ENCODE data around the gene MB.

MB gene

DNA sequence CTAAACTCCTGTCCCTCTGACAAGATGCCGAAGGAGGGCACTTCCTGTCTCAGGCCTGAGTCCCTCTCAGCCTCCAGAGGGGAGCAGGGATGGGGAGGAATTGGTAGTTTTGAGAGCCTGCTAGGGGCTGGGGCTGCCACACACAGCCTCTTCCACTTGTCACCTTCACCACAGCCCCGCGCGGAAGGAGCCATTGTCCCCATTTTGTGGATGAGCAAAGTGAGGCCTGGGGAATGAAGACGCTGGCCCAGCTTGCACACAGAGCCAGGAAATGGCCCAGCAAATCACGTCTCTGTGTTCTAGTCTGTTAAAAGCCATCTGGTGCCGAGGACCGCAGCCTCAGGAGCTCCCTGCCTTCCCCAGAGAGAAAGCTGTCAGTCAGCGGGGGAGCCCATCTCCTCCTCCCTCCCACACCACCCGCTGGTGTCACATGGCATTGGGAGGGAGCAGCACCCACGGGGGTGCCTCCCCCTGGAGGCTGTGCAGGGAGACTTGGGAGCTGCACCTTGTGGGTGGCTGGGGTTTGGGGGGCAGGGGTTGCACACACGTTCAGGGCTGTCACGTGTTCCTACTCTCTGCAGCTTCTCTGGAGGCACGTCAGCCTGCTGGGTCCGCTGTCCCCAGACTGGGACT, 41.9 kb downstream of the MB start:
- no peak for DNase-seq (ENCODE audit: low read depth in 3 of 3)

DNA sequence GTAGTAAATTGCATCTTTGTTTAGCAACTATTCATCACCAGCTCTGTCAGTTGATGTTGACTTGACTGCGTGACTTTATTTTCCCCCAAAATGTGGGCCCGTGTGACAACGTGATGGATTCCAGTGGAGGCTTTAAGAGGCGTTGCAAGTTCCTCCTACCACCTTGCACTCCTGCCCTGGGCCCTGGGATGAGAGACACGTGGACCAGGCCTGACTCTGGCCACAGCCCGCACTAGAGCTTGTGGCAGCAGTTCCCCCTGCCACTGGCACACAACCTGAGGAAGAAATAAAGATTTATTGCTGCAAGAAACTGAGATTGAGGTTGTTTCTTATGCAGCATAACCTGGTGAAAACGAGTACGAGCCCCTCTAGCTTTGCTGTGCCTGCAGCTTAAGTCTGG, 44.6 kb downstream of the MB start:
- DNase-seq (ENCODE audit: low read depth in 3 of 3): no peak

DNA sequence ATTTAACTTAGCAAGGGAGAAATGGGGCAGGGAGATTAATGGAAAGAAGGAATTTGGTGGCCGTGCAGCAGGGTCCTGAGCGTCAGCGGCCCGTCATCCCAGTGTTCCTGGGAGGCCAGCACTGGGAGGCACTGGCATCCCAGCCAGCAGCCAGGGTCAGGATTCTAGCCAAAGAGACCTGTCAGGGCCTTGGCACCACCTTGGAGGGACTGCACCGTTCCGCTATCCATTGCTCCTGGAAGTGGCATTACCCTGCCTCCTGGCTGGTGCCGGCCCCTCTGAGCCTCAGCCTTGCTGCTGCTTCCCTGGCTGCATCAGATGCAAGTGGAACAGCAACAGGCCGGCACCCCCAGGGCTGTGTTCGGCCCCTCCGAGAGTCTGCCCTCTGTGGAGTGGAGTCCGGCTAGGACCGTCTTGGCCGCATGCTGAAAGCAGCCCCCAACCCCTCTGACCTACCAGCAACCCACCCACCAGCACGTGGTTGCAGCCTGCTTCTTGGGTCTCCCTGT, 46.4 kb downstream of the MB start:
- DNase-seq (ENCODE audit: low read depth in 3 of 3): no peak

DNA sequence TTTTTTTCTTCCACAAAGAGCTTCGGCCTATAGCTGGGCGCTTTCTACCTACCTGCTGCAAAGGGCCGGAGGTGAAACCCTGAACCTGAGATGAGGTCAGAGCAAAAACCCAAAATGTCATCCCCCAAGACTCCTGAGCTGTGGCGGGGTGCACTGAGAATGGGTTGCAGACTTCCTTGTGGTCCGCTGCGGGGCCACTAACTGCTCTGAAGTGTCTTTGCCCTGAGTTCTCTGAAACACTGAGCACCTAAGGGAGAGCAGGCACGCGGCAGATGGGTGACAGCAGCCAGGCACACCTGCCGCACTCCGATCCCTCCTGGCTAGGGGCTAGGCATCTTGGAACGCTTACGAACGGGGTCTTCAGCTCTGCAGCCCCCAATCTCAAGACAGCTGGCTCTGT, 47.2 kb downstream of the MB start:
- no peak for DNase-seq (ENCODE audit: low read depth in 3 of 3)

DNA sequence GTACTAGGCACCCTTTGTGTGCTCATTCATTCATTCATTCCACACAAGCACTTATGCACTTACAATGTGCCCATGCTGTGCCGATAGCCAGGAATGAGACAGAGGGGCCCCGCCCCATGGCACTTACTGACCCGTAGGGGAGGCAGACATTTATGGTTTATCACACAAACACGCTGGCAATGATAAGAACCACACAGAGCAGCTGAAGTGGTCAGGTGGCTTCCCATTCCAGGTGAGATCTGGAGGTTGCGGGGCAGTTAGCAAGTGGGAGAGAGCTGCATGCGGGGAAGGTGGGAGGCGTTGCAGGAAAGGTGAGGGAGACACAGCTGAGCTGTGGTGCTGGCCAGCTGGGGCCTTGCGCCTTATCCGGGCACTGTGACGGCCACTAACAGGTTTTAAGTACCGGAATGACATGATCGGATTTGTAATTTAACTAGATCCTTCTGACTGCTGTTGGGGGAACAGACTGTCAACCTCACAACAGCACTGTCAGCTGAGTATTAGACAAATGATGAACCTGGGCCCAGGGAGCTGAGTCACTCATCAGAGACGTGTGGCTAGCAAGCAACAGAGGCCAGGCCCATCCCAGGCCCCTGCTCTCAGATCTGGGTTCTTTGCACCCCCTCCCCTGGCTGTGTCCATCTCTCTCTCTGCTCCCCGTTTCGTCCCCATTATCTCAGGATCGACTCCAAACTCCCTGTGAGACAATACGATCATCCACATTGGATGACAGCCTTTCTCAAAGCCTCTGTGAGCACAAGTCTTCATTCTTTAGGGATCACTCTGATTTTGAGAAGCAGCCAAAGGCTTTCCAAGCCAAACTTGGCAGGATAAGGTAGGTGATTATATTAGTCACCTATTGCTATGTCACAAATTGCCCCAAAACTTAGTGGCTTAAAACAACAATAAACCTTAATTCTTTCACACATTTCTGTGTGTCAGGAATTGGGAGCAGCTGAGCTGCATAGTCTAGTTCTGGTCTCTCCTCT, 48.1 kb downstream of the MB start:
- DNase-seq (ENCODE audit: low read depth in 3 of 3): no peak

- no peak for DNase-seq (ENCODE audit: low read depth in 3 of 3)
These were observed 49.6 kb downstream of the MB start for GRCh38 chr22:35567351-35568141.

- DNase-seq (ENCODE audit: low read depth in 3 of 3): no peak
These were observed 51.9 kb downstream of the MB start for GRCh38 chr22:35564975-35565867.

GRCh38 chr22:35563211-35563610, 53.9 kb downstream of the MB start:
- no peak for DNase-seq (ENCODE audit: low read depth in 3 of 3)

GRCh38 chr22:35561796-35562526, 55.2 kb downstream of the MB start:
- no peak for DNase-seq (ENCODE audit: low read depth in 3 of 3)

DNA sequence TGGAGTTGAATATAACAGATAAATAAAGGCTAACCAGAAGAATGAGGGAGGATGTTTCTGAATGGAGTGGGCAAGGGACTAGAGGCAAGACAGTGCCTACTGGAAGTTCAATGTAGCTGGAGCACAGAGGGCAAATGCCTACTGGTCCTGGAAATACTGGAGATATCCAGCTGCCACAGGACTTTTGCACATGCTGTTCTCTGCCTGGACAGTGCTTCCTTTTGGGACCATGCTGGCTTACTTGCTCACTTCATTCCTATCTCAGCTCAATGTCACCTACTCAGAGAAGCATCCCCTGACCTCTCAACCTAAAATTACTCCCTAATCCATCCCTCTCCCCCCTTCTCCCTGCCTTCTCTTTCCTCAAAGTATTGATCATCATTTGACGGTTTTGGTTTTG, 56.3 kb downstream of the MB start:
- no peak for DNase-seq (ENCODE audit: low read depth in 3 of 3)

DNA sequence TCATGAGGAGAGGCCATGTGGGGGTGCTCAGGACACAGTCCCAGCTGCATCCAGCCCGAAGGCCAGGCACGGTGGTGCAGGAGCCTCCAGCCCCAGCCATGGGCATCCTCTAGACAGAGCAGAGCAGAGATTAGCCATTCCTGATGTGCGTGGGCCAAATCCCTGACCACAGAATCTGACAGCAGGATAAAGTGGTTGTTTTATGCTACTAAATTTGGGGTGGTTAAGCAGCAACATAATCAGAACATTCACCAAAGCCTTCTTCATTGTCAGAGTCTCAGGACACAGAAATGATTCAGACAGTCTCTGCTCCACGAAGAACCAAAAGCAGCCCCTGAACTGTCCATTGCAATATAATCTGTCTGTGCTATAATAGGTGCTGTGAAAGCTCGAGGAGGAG, 56.8 kb downstream of the MB start:
- no peak for DNase-seq (ENCODE audit: low read depth in 3 of 3)

DNA sequence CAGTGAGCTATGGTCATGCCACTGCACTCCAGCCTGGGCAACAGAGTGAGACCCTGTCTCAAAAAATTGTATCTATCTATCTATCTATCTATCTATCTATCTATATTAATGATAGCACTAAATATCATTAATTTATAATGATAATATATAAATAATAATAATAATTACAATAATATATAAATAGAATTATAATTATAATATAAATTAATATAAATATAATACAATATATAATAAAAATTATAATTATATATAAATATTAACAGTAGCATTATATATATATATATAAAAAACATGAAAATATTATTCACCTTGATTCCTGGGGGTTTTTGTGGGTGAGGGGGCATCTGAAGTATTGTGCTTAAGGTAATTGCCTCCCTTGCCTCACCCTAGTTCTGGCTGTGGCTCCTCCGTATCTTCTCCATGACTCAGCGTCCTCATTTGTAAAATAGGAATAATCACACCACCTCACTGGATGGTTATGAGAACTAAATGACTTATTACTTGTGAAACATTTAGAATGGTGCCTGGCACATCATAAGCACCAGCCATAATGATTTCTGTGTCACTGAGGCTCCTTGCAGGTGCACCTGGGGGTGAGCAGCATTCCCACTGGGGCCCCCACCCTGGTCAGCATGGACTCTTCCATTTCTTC, 57.6 kb downstream of the MB start:
- no peak for DNase-seq (ENCODE audit: low read depth in 3 of 3)

DNA sequence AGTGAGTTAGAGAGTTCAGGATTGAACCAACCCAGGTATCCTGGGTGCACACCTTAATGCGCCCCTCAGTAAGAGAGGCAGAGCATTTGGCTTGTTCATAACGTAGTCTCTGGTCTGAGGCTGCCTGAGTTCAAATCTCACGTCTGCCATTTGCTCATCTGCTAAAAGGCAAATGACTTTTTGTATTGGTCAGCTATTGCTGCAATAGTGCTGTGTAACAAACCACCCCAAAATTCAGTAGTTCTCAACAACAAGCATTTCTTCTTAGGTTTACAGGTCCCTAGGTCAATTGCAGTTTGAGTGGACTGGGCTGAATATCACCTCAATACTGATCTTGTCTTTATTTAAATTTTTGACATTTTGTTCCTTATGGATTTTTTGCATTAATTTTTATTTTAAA, 58.4 kb downstream of the MB start:
- no peak for DNase-seq (ENCODE audit: low read depth in 3 of 3)

DNA sequence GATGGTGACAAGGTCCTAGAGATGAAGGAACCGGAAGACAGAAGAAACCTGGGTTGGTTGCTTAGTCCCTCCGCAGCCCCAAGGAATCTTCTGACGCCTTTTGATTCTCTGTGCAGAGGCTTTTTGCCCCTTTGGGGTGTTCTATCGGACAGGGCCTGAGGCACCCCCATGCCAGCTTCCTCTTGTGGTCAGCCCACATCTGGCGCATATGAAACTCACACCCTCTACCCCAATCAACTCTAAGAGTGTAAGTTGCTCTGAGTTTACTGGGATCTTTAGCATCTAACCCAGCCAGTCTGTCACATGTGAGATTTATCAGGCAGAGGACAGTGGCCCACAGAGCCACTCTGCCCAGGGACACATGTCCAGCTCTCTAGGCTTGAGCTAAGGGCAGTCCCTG, 59.1 kb downstream of the MB start:
- DNase-seq (ENCODE audit: low read depth in 3 of 3): no peak

All from stimulated activated CD4-positive, alpha-beta T cell treated with anti-CD3 and anti-CD28 coated beads, TNF-alpha, amount 100 ng/mL, for 48 hours (primary cell).